Endometrial microvascular endothelial cells (primary cell): ENCODE measurements around the gene NABP1. TPM values are rescaled to one million over a fixed set of nuclear protein-coding genes. Genes with fewer than 3 reads are reported as not detected.

Experiments used
- in situ Hi-C: cut with HindIII; loops from 2 replicates; pipeline ENCODE4 v1.10.0; 2017; ENCODE audit warnings: low sequenced_read_pairs, low pct_unique_long_range_greater_than_20kb; ENCODE audit errors: inconsistent ontology term
- total RNA-seq: library from RNA; depleted of rRNA; stranded (reverse); fragments of >200 nt; gene quantifications from one replicate; pipeline ENCODE4 v1.2.3, GENCODE V29; 2015; ENCODE audit errors: inconsistent ontology term

The NABP1 gene
- total RNA-seq, 1 donor from 2014 or later: 47.3 TPM

DNA sequence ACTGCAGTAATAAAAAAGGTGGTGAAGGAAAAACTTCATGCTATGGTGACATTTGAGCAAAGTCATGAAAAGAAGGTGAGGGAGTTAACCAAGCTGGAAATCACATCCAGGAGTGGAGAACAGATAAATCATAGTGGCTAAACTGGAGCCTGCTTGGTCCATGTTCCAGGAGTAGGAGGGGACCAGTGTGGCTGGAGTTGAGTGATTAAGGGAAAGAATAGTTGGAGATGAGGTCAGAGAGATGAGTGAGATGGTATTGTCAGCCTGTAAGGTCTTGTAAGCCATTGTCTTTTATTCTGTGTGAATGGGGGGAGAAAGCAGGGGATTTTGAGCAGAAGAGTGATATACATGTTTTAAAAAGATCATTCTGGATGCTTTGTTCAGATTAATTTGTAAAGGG is 52.3 kb downstream of the NABP1 start:
- in situ Hi-C loops: no loop called here

Other genes with a start within 250 kb of the NABP1 start
- gene CAVIN2, start 169.0 kb downstream of the NABP1 start, total RNA-seq: 165 TPM